Measurements from ENCODE around the gene TMEM108.

GRCh38 chr3:133271539-133271938, 233.3 kb downstream of the TMEM108 start:
- TF ChIP-seq CTCF (IDR thresholded peaks at IDR 0.05; ENCODE audit: low read depth, low read length, poor library complexity, severe bottlenecking) (no peak), EZH2phosphoT487 (IDR thresholded peaks at IDR 0.05; ENCODE audit: borderline replicate concordance, low read length) (no peak)
